IMR-90 (cell line): ENCODE measurements around the gene ZNF385D. TPM values are rescaled to one million over a fixed set of nuclear protein-coding genes. Genes with fewer than 3 reads are reported as not detected.

Experiments
- ATAC-seq: fragments of 200-7000 bp; cut with Tn5 transposase; 2 replicates; pipeline ENCODE4 v1.9.1; 2020; ENCODE audit warnings: low read depth, mild to moderate bottlenecking, moderate library complexity
- BruUV-seq: library from RNA; stranded (reverse); fragments of 400-500 nt; replicated peaks from 2 replicates; lab custom pipeline; 2021; lab: Mats Ljungman, UMichigan
- CTCF ChIA-PET: fragments of 300-600 bp; formaldehyde crosslinking; extraction: SDS; loops from one replicate; lab custom pipeline; 2021; ENCODE audit warnings: antibody characterized with exemption; lab: Yijun Ruan, JAX
- POLR2A ChIA-PET: fragments of 300-600 bp; sonication (Branson Sonifier 250); formaldehyde crosslinking; loops from one replicate; lab custom pipeline; 2022; ENCODE audit warnings: antibody characterized with exemption; ENCODE audit not compliant: unreplicated experiment; lab: Charles Lee
- DNase-seq: peaks from one replicate; pipeline ENCODE4 v3.0.0; 2013
- H2AFZ ChIP-seq: replicated peaks from 2 replicates; pipeline ENCODE3; 2013; ENCODE audit warnings: low read length, mild to moderate bottlenecking; ENCODE audit not compliant: poor library complexity
- H2AK5ac ChIP-seq: 2 replicates; pipeline ENCODE4 v1.6.1; 2013; ENCODE audit warnings: low read depth, low read length, inconsistent platforms
- H2AK9ac ChIP-seq: replicated peaks from 2 replicates; pipeline ENCODE3; 2013; ENCODE audit warnings: mild to moderate bottlenecking, low read depth, low read length, moderate library complexity; ENCODE audit not compliant: poor library complexity
- H2BK120ac ChIP-seq: 2 replicates; pipeline ENCODE4 v1.6.1; 2013; ENCODE audit warnings: low read depth, low read length, inconsistent platforms
- H2BK15ac ChIP-seq: 3 replicates; pipeline ENCODE4 v1.6.1; 2013; ENCODE audit warnings: low read depth, low read length, inconsistent platforms
- H2BK20ac ChIP-seq: 2 replicates; pipeline ENCODE4 v1.6.1; 2013; ENCODE audit warnings: low read depth, mild to moderate bottlenecking, inconsistent platforms, low read length, moderate library complexity
- H2BK5ac ChIP-seq: 2 replicates; pipeline ENCODE4 v1.6.1; 2013; ENCODE audit warnings: mild to moderate bottlenecking, low read depth, low read length, inconsistent platforms; ENCODE audit not compliant: poor library complexity, severe bottlenecking
- H3K14ac ChIP-seq: replicated peaks from 2 replicates; pipeline ENCODE4 v1.6.1; 2013; ENCODE audit warnings: low read depth, low read length, inconsistent platforms
- H3K18ac ChIP-seq: 2 replicates; pipeline ENCODE4 v1.6.1; 2013; ENCODE audit warnings: low read depth, low read length, control low read depth
- H3K23ac ChIP-seq: 2 replicates; pipeline ENCODE4 v1.6.1; 2013; ENCODE audit warnings: low read depth, low read length, inconsistent platforms
- H3K27ac ChIP-seq: 2 replicates; pipeline ENCODE4 v1.5.1; 2013; ENCODE audit warnings: mild to moderate bottlenecking, control low read depth, low read length; ENCODE audit not compliant: insufficient read depth
- H3K27me3 ChIP-seq: 2 replicates; pipeline ENCODE4 v1.6.1; 2013; ENCODE audit warnings: low read length; ENCODE audit not compliant: control insufficient read depth, insufficient read depth
- H3K36me3 ChIP-seq: 2 replicates; pipeline ENCODE4 v1.6.1; 2013; ENCODE audit warnings: low read length, mixed read lengths; ENCODE audit not compliant: control insufficient read depth, insufficient read depth
- H3K4ac ChIP-seq: 2 replicates; pipeline ENCODE4 v1.6.1; 2013; ENCODE audit warnings: low read depth, low read length, inconsistent platforms
- H3K4me1 ChIP-seq: 2 replicates; pipeline ENCODE4 v1.6.1; 2013; ENCODE audit warnings: low read length, mixed read lengths; ENCODE audit not compliant: control insufficient read depth, insufficient read depth
- H3K4me2 ChIP-seq: 2 replicates; pipeline ENCODE4 v1.6.1; 2013; ENCODE audit warnings: low read depth, mild to moderate bottlenecking, control low read depth, low read length, moderate library complexity
- H3K4me3 ChIP-seq: 2 replicates; pipeline ENCODE4 v1.5.1; 2013; ENCODE audit warnings: low read depth, mild to moderate bottlenecking, control low read depth, low read length, moderate library complexity; ENCODE audit not compliant: insufficient read depth
- H3K56ac ChIP-seq: 2 replicates; pipeline ENCODE4 v1.6.1; 2013; ENCODE audit warnings: low read length, inconsistent platforms; ENCODE audit not compliant: insufficient read depth; ENCODE audit errors: extremely low read depth
- H3K79me1 ChIP-seq, 2 experiments: 2 replicates each; pipeline ENCODE4 v1.6.1; 2013; ENCODE audit warnings: low read length in 2 of 2, inconsistent platforms in 1 of 2, low read depth in 1 of 2
- H3K9ac ChIP-seq: 2 replicates; pipeline ENCODE4 v1.6.1; 2013; ENCODE audit warnings: low read depth, low read length, control low read depth
- H3K9me1 ChIP-seq: 2 replicates; pipeline ENCODE4 v1.6.1; 2013; ENCODE audit warnings: low read length, inconsistent platforms; ENCODE audit not compliant: insufficient read depth
- H3K9me3 ChIP-seq: 2 replicates; pipeline ENCODE4 v1.6.1; 2013; ENCODE audit warnings: low read length; ENCODE audit not compliant: control insufficient read depth, insufficient read depth
- H4K20me1 ChIP-seq: 2 replicates; pipeline ENCODE4 v1.6.1; 2013; ENCODE audit warnings: low read length, inconsistent platforms; ENCODE audit not compliant: insufficient read depth
- H4K5ac ChIP-seq: 2 replicates; pipeline ENCODE4 v1.6.1; 2013; ENCODE audit warnings: mild to moderate bottlenecking, low read depth, low read length, control low read depth
- H4K8ac ChIP-seq, 2 experiments: 2 replicates each; pipeline ENCODE4 v1.6.1; 2013; ENCODE audit warnings: low read depth in 2 of 2, low read length in 2 of 2, control low read depth in 1 of 2, inconsistent platforms in 1 of 2
- H4K91ac ChIP-seq: 2 replicates; pipeline ENCODE4 v1.6.1; 2013; ENCODE audit warnings: low read depth, low read length, inconsistent platforms; ENCODE audit not compliant: insufficient read depth
- BHLHE40 ChIP-seq: fragments of 150-350 bp; IDR thresholded peaks from 2 replicates; pipeline ENCODE4 v1.6.1; 2016; ENCODE audit warnings: mild to moderate bottlenecking, low read depth, low read length
- CEBPB ChIP-seq: IDR thresholded peaks from 2 replicates; pipeline ENCODE4 v1.6.1; 2012; ENCODE audit warnings: low read depth, low read length, improper control_type of control experiment
- ELK1 ChIP-seq: fragments of 150-350 bp; IDR thresholded peaks from 2 replicates; pipeline ENCODE4 v1.6.1; 2016; ENCODE audit warnings: low read depth, mild to moderate bottlenecking, low read length, moderate library complexity, borderline replicate concordance
- FOS ChIP-seq: fragments of 150-350 bp; IDR thresholded peaks from 2 replicates; pipeline ENCODE4 v1.6.1; 2016; ENCODE audit warnings: low read depth, low read length
- MXI1 ChIP-seq: IDR thresholded peaks from 2 replicates; pipeline ENCODE4 v1.6.1; 2012; ENCODE audit warnings: low read depth, mild to moderate bottlenecking, low read length, moderate library complexity, borderline replicate concordance
- NFE2L2 ChIP-seq: fragments of 150-350 bp; IDR thresholded peaks from 2 replicates; pipeline ENCODE4 v1.6.1; 2016; ENCODE audit warnings: low read depth, mild to moderate bottlenecking, low read length
- POLR2A ChIP-seq: IDR thresholded peaks from 2 replicates; pipeline ENCODE4 v1.6.1; 2012; ENCODE audit warnings: mild to moderate bottlenecking, low read depth, low read length
- RFX5 ChIP-seq: IDR thresholded peaks from 2 replicates; pipeline ENCODE4 v1.8.0; 2012; ENCODE audit warnings: low read depth, mild to moderate bottlenecking, low read length, moderate library complexity
- dilution Hi-C: fragments of 300-500 bp; cut with HindIII; formaldehyde crosslinking; loops from one replicate; pipeline ENCODE4 v1.14.3; 2018; ENCODE audit warnings: low sequenced_read_pairs; ENCODE audit not compliant: unreplicated experiment
- in situ Hi-C: fragments of 300-500 bp; cut with MboI; formaldehyde crosslinking; loops from 3 replicates; pipeline ENCODE4 v1.14.3; 2019; ENCODE audit warnings: low sequenced_read_pairs, inconsistent platforms, mixed read lengths
- intact Hi-C: fragments of 100-400 bp; cut with micrococcal nuclease; formaldehyde crosslinking; loops from 2 replicates; pipeline ENCODE4 v1.10.0; 2022
- polyA plus RNA-seq, 3 experiments: library from polyadenylated mRNA; depleted of rRNA; stranded (reverse); fragments of >200 nt; gene quantifications; 2 replicates each; pipeline ENCODE4 v1.2.3, GENCODE V29; 2012; ENCODE audit warnings: low replicate concordance in 1 of 3
- total RNA-seq: library from RNA; depleted of rRNA; stranded (reverse); fragments of >200 nt; gene quantifications from 2 replicates; pipeline ENCODE4 v1.2.3, GENCODE V29; 2012
- TF ChIP-seq, protein P1 (sequence below): fragments of 150-350 bp; IDR thresholded peaks from 2 replicates; pipeline ENCODE4 v1.6.1; 2017; ENCODE audit warnings: mild to moderate bottlenecking, antibody characterized with exemption, low read length, low read depth

Gene ZNF385D
- total and polyA plus RNA-seq, 2 of the 4 experiments (the other 2 are of a cell fraction) = 0.18 to 2.4 TPM

- ChIA-PET POLR2A (no interaction called here), CTCF (no interaction called here)
- no peak for ATAC-seq
- H2BK5ac ChIP-seq = no peak overlapping the region
- no peak overlapping the region for H2AFZ ChIP-seq
- no peaks in the 10 kb centered on the region for H3K4me1 ChIP-seq
- intact Hi-C loops (no loop called here), dilution Hi-C loops (no loop called here), in situ Hi-C loops (no loop called here)
- H4K8ac ChIP-seq = no peak overlapping the region
- no peak overlapping the region for H3K9ac ChIP-seq
- no peak overlapping the region for H3K27ac ChIP-seq
- no peak overlapping the region for H3K56ac ChIP-seq
- H3K18ac ChIP-seq = no peak overlapping the region
- no peak overlapping the region for H3K23ac ChIP-seq
- no peaks in the 10 kb centered on the region for H4K20me1 ChIP-seq
- no peak overlapping the region for H3K4me3 ChIP-seq
- no peak overlapping the region for H3K4me2 ChIP-seq
- H3K36me3 ChIP-seq = no peaks in the 10 kb centered on the region
- H2AK9ac ChIP-seq = no peak overlapping the region
- H3K27me3 ChIP-seq = no peaks in the 10 kb centered on the region
- TF ChIP-seq BHLHE40 (no peak), ELK1 (no peak), FOS (no peak), CEBPB (no peak), RFX5 (no peak), MXI1 (no peak), POLR2A (no peak), NFE2L2 (no peak)
- TF ChIP-seq, protein P1, sequence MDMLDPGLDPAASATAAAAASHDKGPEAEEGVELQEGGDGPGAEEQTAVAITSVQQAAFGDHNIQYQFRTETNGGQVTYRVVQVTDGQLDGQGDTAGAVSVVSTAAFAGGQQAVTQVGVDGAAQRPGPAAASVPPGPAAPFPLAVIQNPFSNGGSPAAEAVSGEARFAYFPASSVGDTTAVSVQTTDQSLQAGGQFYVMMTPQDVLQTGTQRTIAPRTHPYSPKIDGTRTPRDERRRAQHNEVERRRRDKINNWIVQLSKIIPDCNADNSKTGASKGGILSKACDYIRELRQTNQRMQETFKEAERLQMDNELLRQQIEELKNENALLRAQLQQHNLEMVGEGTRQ = no peak
- H3K9me1 ChIP-seq = no peaks in the 10 kb centered on the region
- no peak overlapping the region for H4K5ac ChIP-seq
- H3K79me1 ChIP-seq = no peaks in the 10 kb centered on the region
- no peak overlapping the region for H4K91ac ChIP-seq
- DNase-seq = no peak
- no peak overlapping the region for H2BK120ac ChIP-seq
- H3K14ac ChIP-seq = no peak overlapping the region
- no peak overlapping the region for H2BK20ac ChIP-seq
- no TSS peak for BruUV-seq
- H2AK5ac ChIP-seq = no peak overlapping the region
- H3K4ac ChIP-seq = no peak overlapping the region
- H3K9me3 ChIP-seq = no peaks in the 10 kb centered on the region
- no peak overlapping the region for H2BK15ac ChIP-seq
Observed at GRCh38 chr3:21562243-21562642, 188.8 kb downstream of the ZNF385D start.
